Measurements from ENCODE around the gene PSMD7. TPM values are rescaled to one million over a fixed set of nuclear protein-coding genes. Genes with fewer than 3 reads are reported as not detected.
"Not testable (repeated sequence)": the region's sequence is repeated elsewhere in the genome, so short reads cannot be mapped to it uniquely, and the experiment has no call there.

PSMD7 gene
- total RNA-seq, 2 donors from 2014 or later = 116 to 117 TPM

DNA sequence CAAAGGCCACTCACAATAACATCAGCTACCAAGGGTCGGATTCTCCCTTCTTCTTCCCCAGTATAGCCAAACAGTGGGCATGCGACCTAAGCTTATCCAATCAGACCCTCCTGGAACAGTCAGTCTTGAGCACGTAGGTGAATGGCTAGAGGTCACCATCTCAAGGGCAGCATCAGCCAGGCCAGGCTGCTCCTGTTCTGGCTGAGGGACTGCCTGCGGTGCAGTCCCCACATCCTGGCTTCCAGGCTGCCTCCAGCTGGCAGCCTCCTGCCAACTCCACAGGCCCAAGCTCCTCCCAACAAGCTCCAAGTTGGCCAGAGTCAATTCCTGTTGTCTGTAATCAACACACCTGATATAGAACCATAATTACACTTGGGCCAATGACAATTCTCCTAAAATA, 56.4 kb downstream of the PSMD7 start:
- not testable (repeated sequence) for DNase-seq (ENCODE audit: low spot score); H3K27me3 Mint-ChIP-seq; H3K9me3 Mint-ChIP-seq; H3K4me1 Mint-ChIP-seq (ENCODE audit: low read depth in 2 of 2); H3K36me3 Mint-ChIP-seq; H3K4me3 Mint-ChIP-seq; H3K27ac Mint-ChIP-seq; ATAC-seq

Other genes starting within 250 kb of the PSMD7 start
- gene NPIPB15, start 79.5 kb downstream of the PSMD7 start, total RNA-seq = 1 to 10 TPM; 2.5 to 8.0 TPM
- gene CLEC18B, start 124.7 kb downstream of the PSMD7 start, total RNA-seq = 1 to 10 TPM; 1.4 to 2.2 TPM

Data from natural killer cell treated with Interleukin-12 subunit alpha and Interleukin-12 subunit beta and Interleukin-15 and Interleukin-18, amount 100 ng/mL, for 72 hours (primary cell).